CD8-positive, alpha-beta memory T cell (primary cell): ENCODE data around the gene ERCC6L. TPM values are rescaled to one million over a fixed set of nuclear protein-coding genes. Genes with fewer than 3 reads are reported as not detected.

Source experiments
- CTCF ChIA-PET: fragments of 350-600 bp; sonication (Branson Sonifier 250); formaldehyde crosslinking; loops from one replicate; lab custom pipeline; 2021; ENCODE audit warnings: antibody characterized with exemption; lab: Charles Lee
- POLR2A ChIA-PET: fragments of 350-600 bp; sonication (Branson Sonifier 250); formaldehyde crosslinking; loops from one replicate; lab custom pipeline; 2021; ENCODE audit warnings: antibody characterized with exemption; lab: Charles Lee
- DNase-seq, 5 donors: peaks; one replicate each; pipeline versions ENCODE4 v3.0.0 to v3.0.0-alpha.2; 2020 to 2022; ENCODE audit warnings: mixed read lengths in 1 of 5
- H3K27ac ChIP-seq: one replicate; pipeline ENCODE4 v1.7.0; 2013; ENCODE audit warnings: low read depth, mild to moderate bottlenecking, low read length, moderate library complexity
- H3K27me3 ChIP-seq: 2 replicates; pipeline ENCODE4 v1.7.0; 2013; ENCODE audit warnings: low read length, mild to moderate bottlenecking; ENCODE audit not compliant: insufficient read depth, poor library complexity, severe bottlenecking
- H3K36me3 ChIP-seq: 2 replicates; pipeline ENCODE4 v1.7.0; 2013; ENCODE audit warnings: mild to moderate bottlenecking, low read length, moderate library complexity; ENCODE audit not compliant: insufficient read depth
- H3K4me1 ChIP-seq: 2 replicates; pipeline ENCODE4 v1.7.0; 2013; ENCODE audit warnings: mild to moderate bottlenecking, low read length, moderate library complexity; ENCODE audit not compliant: insufficient read depth
- H3K4me3 ChIP-seq: 2 replicates; pipeline ENCODE4 v1.7.0; 2013; ENCODE audit warnings: mild to moderate bottlenecking, low read length
- H3K9me3 ChIP-seq: 2 replicates; pipeline ENCODE4 v1.7.0; 2013; ENCODE audit warnings: mild to moderate bottlenecking, low read length
- H3K27ac Mint-ChIP-seq, 8 donors: one replicate each; pipeline ENCODE4 v1.8.0; 2020 to 2021; ENCODE audit warnings: mixed read lengths in 8 of 8, mild to moderate bottlenecking in 6 of 8, inconsistent platforms in 3 of 8, moderate library complexity in 3 of 8
- H3K27me3 Mint-ChIP-seq, 2 donors: one replicate each; pipeline ENCODE4 v1.8.0; 2020 to 2021; ENCODE audit warnings: mixed read lengths in 2 of 2, mild to moderate bottlenecking in 1 of 2, moderate library complexity in 1 of 2
- H3K36me3 Mint-ChIP-seq, 3 donors: one replicate each; pipeline ENCODE4 v1.8.0; 2020 to 2021; ENCODE audit warnings: mixed read lengths in 3 of 3, inconsistent platforms in 1 of 3, mild to moderate bottlenecking in 1 of 3
- H3K4me1 Mint-ChIP-seq, 3 donors: one replicate each; pipeline ENCODE4 v1.8.0; 2020 to 2021; ENCODE audit warnings: mixed read lengths in 3 of 3, inconsistent platforms in 1 of 3, mild to moderate bottlenecking in 1 of 3
- H3K4me3 Mint-ChIP-seq, 7 donors: one replicate each; pipeline ENCODE4 v1.8.0; 2020 to 2021; ENCODE audit warnings: mixed read lengths in 7 of 7, mild to moderate bottlenecking in 6 of 7, moderate library complexity in 4 of 7, inconsistent platforms in 2 of 7
- H3K9me3 Mint-ChIP-seq, 5 donors: one replicate each; pipeline ENCODE4 v1.8.0; 2020 to 2022; ENCODE audit warnings: mixed read lengths in 5 of 5, mild to moderate bottlenecking in 3 of 5, moderate library complexity in 2 of 5, inconsistent platforms in 1 of 5
- polyA plus RNA-seq: library from polyadenylated mRNA; unstranded; fragments of 300-500 nt; fragmentation: Illumina TruSeq; gene quantifications from one replicate; pipeline ENCODE4 v1.2.3, GENCODE V29; 2021
- total RNA-seq, 2 experiments: library from RNA; stranded (reverse); gene quantifications; one replicate each; pipeline ENCODE4 v1.2.3, GENCODE V29; 2021

Gene ERCC6L
- total and polyA plus RNA-seq, 3 experiments from 2014 or later = 0.43 to 10.2 (median 9.7) TPM

- no peaks in the 10 kb centered on the region for H3K36me3 ChIP-seq
- Mint-ChIP-seq H3K4me1 (peaks cover 0 to 4% (median 0%) of the 10 kb centered on the region in 3 donors), H3K9me3 (no peaks in the 10 kb centered on the region), H3K36me3 (peaks cover 13 to 43% (median 28%) of the 10 kb centered on the region in 3 donors), H3K4me3 (no peak overlapping the region), H3K27me3 (no peaks in the 10 kb centered on the region), H3K27ac (no peak overlapping the region)
- DNase-seq = no peak
- ChIA-PET POLR2A (no interaction called here), CTCF (no interaction called here)
- no peaks in the 10 kb centered on the region for H3K4me1 ChIP-seq
- no peak overlapping the region for H3K4me3 ChIP-seq
- no peaks in the 10 kb centered on the region for H3K9me3 ChIP-seq
- no peak overlapping the region for H3K27ac ChIP-seq
- H3K27me3 ChIP-seq = no peaks in the 10 kb centered on the region
Observed at GRCh38 chrX:72208126-72208800, 30.6 kb downstream of the ERCC6L start.

- ChIA-PET CTCF (no interaction called here), POLR2A (no interaction called here)
- Histone ChIP-seq H3K27me3 (no peaks in the 10 kb centered on the region), H3K4me3 (no peak overlapping the region), H3K4me1 (no peaks in the 10 kb centered on the region), H3K36me3 (no peaks in the 10 kb centered on the region), H3K27ac (no peak overlapping the region), H3K9me3 (no peaks in the 10 kb centered on the region)
- Mint-ChIP-seq H3K4me3 (no peak overlapping the region), H3K27ac (no peak overlapping the region), H3K4me1 (peaks cover 0 to 4% (median 0%) of the 10 kb centered on the region in 3 donors), H3K27me3 (no peaks in the 10 kb centered on the region), H3K9me3 (no peaks in the 10 kb centered on the region), H3K36me3 (peaks cover 13 to 43% (median 28%) of the 10 kb centered on the region in 3 donors)
- DNase-seq = no peak
Observed at GRCh38 chrX:72207366-72207765, 31.5 kb downstream of the ERCC6L start.

- peaks cover 0 to 4% (median 0%) of the 10 kb centered on the region in 3 donors for H3K4me1 Mint-ChIP-seq
Observed at GRCh38 chrX:72205706-72206105, 33.1 kb downstream of the ERCC6L start.

GRCh38 chrX:72203421-72203820, 35.4 kb downstream of the ERCC6L start:
- H3K4me1 Mint-ChIP-seq = peaks cover 0 to 4% (median 0%) of the 10 kb centered on the region in 3 donors
- CTCF ChIA-PET = no interaction called here

More at GRCh38 chrX:72205706-72206105, 33.1 kb downstream of the ERCC6L start:
- no peak overlapping the region for H3K4me3 ChIP-seq
- ChIA-PET CTCF (no interaction called here), POLR2A (no interaction called here)
- H3K27ac ChIP-seq = no peak overlapping the region
- DNase-seq = no peak
- H3K9me3 Mint-ChIP-seq = no peaks in the 10 kb centered on the region
- H3K27me3 ChIP-seq = no peaks in the 10 kb centered on the region
- no peaks in the 10 kb centered on the region for H3K4me1 ChIP-seq
- H3K9me3 ChIP-seq = no peaks in the 10 kb centered on the region
- no peaks in the 10 kb centered on the region for H3K36me3 ChIP-seq
- H3K27ac Mint-ChIP-seq = no peak overlapping the region
- peaks cover 13 to 51% (median 28%) of the 10 kb centered on the region in 3 donors for H3K36me3 Mint-ChIP-seq
- no peak overlapping the region for H3K4me3 Mint-ChIP-seq
- no peaks in the 10 kb centered on the region for H3K27me3 Mint-ChIP-seq

GRCh38 chrX:72202792-72203401, 35.9 kb downstream of the ERCC6L start:
- H3K9me3 ChIP-seq = no peaks in the 10 kb centered on the region
- H3K4me3 Mint-ChIP-seq = no peak overlapping the region
- no peak overlapping the region for H3K27ac ChIP-seq
- CTCF ChIA-PET = no interaction called here
- H3K27me3 ChIP-seq = no peaks in the 10 kb centered on the region
- no peaks in the 10 kb centered on the region for H3K4me1 ChIP-seq
- POLR2A ChIA-PET = interaction anchor here (0.6 kb wide), 1 partner anchor 8 kb away, joined by 6 read pairs; no protein-coding TSS in a partner anchor
- H3K4me1 Mint-ChIP-seq = peaks cover 0 to 4% (median 0%) of the 10 kb centered on the region in 3 donors
- H3K4me3 ChIP-seq = no peak overlapping the region
- no peaks in the 10 kb centered on the region for H3K27me3 Mint-ChIP-seq
- no peaks in the 10 kb centered on the region for H3K9me3 Mint-ChIP-seq
- H3K36me3 ChIP-seq = no peaks in the 10 kb centered on the region
- peaks cover 10 to 50% (median 16%) of the 10 kb centered on the region in 3 donors for H3K36me3 Mint-ChIP-seq
- peak overlapping the region in 1 of 8 donors; percentile 32 for H3K27ac Mint-ChIP-seq
- no peak for DNase-seq

More at GRCh38 chrX:72203421-72203820, 35.4 kb downstream of the ERCC6L start:
- Mint-ChIP-seq H3K27me3 (no peaks in the 10 kb centered on the region), H3K9me3 (no peaks in the 10 kb centered on the region), H3K36me3 (peaks cover 10 to 51% (median 20%) of the 10 kb centered on the region in 3 donors), H3K4me3 (no peak overlapping the region), H3K27ac (peak overlapping the region in 1 of 8 donors; percentile 32)
- POLR2A ChIA-PET = no interaction called here
- Histone ChIP-seq H3K9me3 (no peaks in the 10 kb centered on the region), H3K4me3 (no peak overlapping the region), H3K27ac (no peak overlapping the region), H3K27me3 (no peaks in the 10 kb centered on the region), H3K36me3 (no peaks in the 10 kb centered on the region), H3K4me1 (no peaks in the 10 kb centered on the region)
- no peak for DNase-seq

- no peak overlapping the region for H3K27ac Mint-ChIP-seq
- Histone ChIP-seq H3K4me3 (no peak overlapping the region), H3K36me3 (no peaks in the 10 kb centered on the region), H3K4me1 (no peaks in the 10 kb centered on the region), H3K27me3 (no peaks in the 10 kb centered on the region), H3K27ac (no peak overlapping the region), H3K9me3 (no peaks in the 10 kb centered on the region)
- no peaks in the 10 kb centered on the region for H3K9me3 Mint-ChIP-seq
- no peak overlapping the region for H3K4me3 Mint-ChIP-seq
- CTCF ChIA-PET = no interaction called here
- peaks cover 0 to 4% (median 0%) of the 10 kb centered on the region in 3 donors for H3K4me1 Mint-ChIP-seq
- H3K36me3 Mint-ChIP-seq = peaks cover 6 to 49% (median 9%) of the 10 kb centered on the region in 3 donors
- no peaks in the 10 kb centered on the region for H3K27me3 Mint-ChIP-seq
- no peak for DNase-seq
- POLR2A ChIA-PET = interaction anchor here (0.6 kb wide), 1 partner anchor 7 kb away, joined by 6 read pairs; no protein-coding TSS in a partner anchor
Observed at GRCh38 chrX:72201836-72202536, 36.8 kb downstream of the ERCC6L start.

- Mint-ChIP-seq H3K27ac (no peak overlapping the region), H3K4me3 (no peak overlapping the region), H3K36me3 (peaks cover 0 to 20% (median 0%) of the 10 kb centered on the region in 3 donors), H3K27me3 (peaks cover 0 to 1% of the 10 kb centered on the region in 2 donors), H3K4me1 (peaks cover 10 to 20% (median 16%) of the 10 kb centered on the region in 3 donors), H3K9me3 (no peaks in the 10 kb centered on the region)
- CTCF ChIA-PET = no interaction called here
- H3K27me3 ChIP-seq = no peaks in the 10 kb centered on the region
- H3K9me3 ChIP-seq = no peaks in the 10 kb centered on the region
- no peaks in the 10 kb centered on the region for H3K36me3 ChIP-seq
- no peak overlapping the region for H3K27ac ChIP-seq
- peaks cover 14% of the 10 kb centered on the region for H3K4me1 ChIP-seq
- DNase-seq = no peak
- H3K4me3 ChIP-seq = no peak overlapping the region
- POLR2A ChIA-PET = interaction anchor here (0.7 kb wide), 1 partner anchor 56 kb away, joined by 3 read pairs; the partner anchor contains the start of gene ERCC6L
Observed at GRCh38 chrX:72182924-72183323, 55.9 kb downstream of the ERCC6L start.
